Cardiac fibroblast (primary cell): ENCODE results near the gene DUOXA1.

Experiments used
- DNase-seq, 2 donors: peaks; one replicate each; pipeline versions ENCODE4 v3.0.0 to v3.0.0-alpha.2; 2010; ENCODE audit warnings: low read depth in 2 of 2
- H3K4me3 ChIP-seq, 2 donors: replicated peaks in 1 of 2; 1 replicate in 1 of 2; 2 replicates in 1 of 2; pipeline ENCODE4 v1.5.1; 2011; ENCODE audit warnings: low read depth in 2 of 2, low read length in 2 of 2, mild to moderate bottlenecking in 2 of 2, moderate library complexity in 1 of 2
- CTCF ChIP-seq: IDR thresholded peaks from one replicate; pipeline ENCODE4 v1.5.1; 2011; ENCODE audit warnings: low read depth, mild to moderate bottlenecking, low read length, inconsistent platforms

DUOXA1 gene

GRCh38 chr15:45151998-45152828 is 22.5 kb upstream of the DUOXA1 start:
- H3K4me3 ChIP-seq, result no peak overlapping the region
- DNase-seq, result no peak
- TF ChIP-seq CTCF, result no peak

GRCh38 chr15:45150997-45151396 is 21.3 kb upstream of the DUOXA1 start:
- no peak for DNase-seq
- no peak for TF ChIP-seq CTCF
- no peak overlapping the region for H3K4me3 ChIP-seq

GRCh38 chr15:45150481-45150880 is 20.8 kb upstream of the DUOXA1 start:
- no peak for TF ChIP-seq CTCF
- DNase-seq, result no peak
- no peak overlapping the region for H3K4me3 ChIP-seq

- no peak overlapping the region for H3K4me3 ChIP-seq
- no peak for TF ChIP-seq CTCF
- DNase-seq, result no peak
Observed at GRCh38 chr15:45149060-45149459, 19.4 kb upstream of the DUOXA1 start.

GRCh38 chr15:45148076-45149059 is 18.7 kb upstream of the DUOXA1 start:
- no peak overlapping the region for H3K4me3 ChIP-seq
- no peak for TF ChIP-seq CTCF
- no peak for DNase-seq

GRCh38 chr15:45147606-45148005 is 17.9 kb upstream of the DUOXA1 start:
- no peak for TF ChIP-seq CTCF
- H3K4me3 ChIP-seq, result no peak overlapping the region
- no peak for DNase-seq
